Lung microvascular endothelial cell (primary cell): ENCODE measurements around the gene TNFSF12. TPM values are rescaled to one million over a fixed set of nuclear protein-coding genes. Genes with fewer than 3 reads are reported as not detected.

Experiments used
- DNase-seq, 2 donors: peaks; one replicate each; pipeline versions ENCODE4 v3.0.0 to v3.0.0-alpha.2; 2010; ENCODE audit warnings: low read depth in 2 of 2
- total RNA-seq: library from RNA; depleted of rRNA; stranded (reverse); fragments of >200 nt; gene quantifications from 2 replicates; pipeline ENCODE4 v1.2.1, GENCODE V29; 2014

The TNFSF12 gene
- total RNA-seq, 1 donor from 2014 or later: 4.8 TPM

GRCh38 chr17:7563115-7563869, 14.4 kb downstream of the TNFSF12 start:
- DNase-seq: no peak

- no peak for DNase-seq
Observed at GRCh38 chr17:7569571-7569970, 20.7 kb downstream of the TNFSF12 start.

GRCh38 chr17:7570351-7570750, 21.5 kb downstream of the TNFSF12 start:
- DNase-seq: no peak

GRCh38 chr17:7572338-7572587, 23.4 kb downstream of the TNFSF12 start:
- no peak for DNase-seq

- peak; percentile 100 for DNase-seq
Observed at GRCh38 chr17:7572588-7573323, 23.9 kb downstream of the TNFSF12 start.

- DNase-seq: peak; percentile 95 to 97
Observed at GRCh38 chr17:7573324-7574080, 24.6 kb downstream of the TNFSF12 start.

GRCh38 chr17:7574176-7574953, 25.5 kb downstream of the TNFSF12 start:
- peak in 1 of 2 donors; percentile 23 for DNase-seq

- no peak for DNase-seq
Observed at GRCh38 chr17:7575481-7575883, 26.6 kb downstream of the TNFSF12 start.

GRCh38 chr17:7575959-7576358, 27.1 kb downstream of the TNFSF12 start:
- no peak for DNase-seq

GRCh38 chr17:7576432-7576937, 27.6 kb downstream of the TNFSF12 start:
- no peak for DNase-seq

GRCh38 chr17:7577327-7578199, 28.7 kb downstream of the TNFSF12 start:
- no peak for DNase-seq

- DNase-seq: peak; percentile 85 to 92
Observed at GRCh38 chr17:7579001-7579833, 30.4 kb downstream of the TNFSF12 start, which contains the start of gene CD68. TSS of gene CD68 (plus strand) at chr17:7579638. CDS start at chr17:7579678, 40 bp downstream.

- no peak for DNase-seq
Observed at GRCh38 chr17:7579834-7580603, 31.2 kb downstream of the TNFSF12 start.

- no peak for DNase-seq
Observed at GRCh38 chr17:7580604-7581575, 32.0 kb downstream of the TNFSF12 start.

- no peak for DNase-seq
Observed at GRCh38 chr17:7582396-7583252, 33.8 kb downstream of the TNFSF12 start.
